A673 (cell line): ENCODE results near the gene NFATC1.

Experiments
- CTCF ChIP-seq: fragments of 300-800, 200-600 bp; sonication (generic); conservative IDR thresholded peaks from 2 replicates; pipeline ENCODE4 v1.5.1; 2017; ENCODE audit warnings: low read depth, mild to moderate bottlenecking, antibody characterized with exemption, low read length, moderate library complexity, mixed read lengths
- EZH2 ChIP-seq: fragments of 200-600 bp; sonication (generic); IDR thresholded peaks from 2 replicates; pipeline ENCODE4 v1.6.1; 2017; ENCODE audit warnings: borderline replicate concordance, low read depth, mild to moderate bottlenecking, mixed read lengths, antibody characterized with exemption, low read length; ENCODE audit not compliant: poor library complexity, severe bottlenecking

DNA sequence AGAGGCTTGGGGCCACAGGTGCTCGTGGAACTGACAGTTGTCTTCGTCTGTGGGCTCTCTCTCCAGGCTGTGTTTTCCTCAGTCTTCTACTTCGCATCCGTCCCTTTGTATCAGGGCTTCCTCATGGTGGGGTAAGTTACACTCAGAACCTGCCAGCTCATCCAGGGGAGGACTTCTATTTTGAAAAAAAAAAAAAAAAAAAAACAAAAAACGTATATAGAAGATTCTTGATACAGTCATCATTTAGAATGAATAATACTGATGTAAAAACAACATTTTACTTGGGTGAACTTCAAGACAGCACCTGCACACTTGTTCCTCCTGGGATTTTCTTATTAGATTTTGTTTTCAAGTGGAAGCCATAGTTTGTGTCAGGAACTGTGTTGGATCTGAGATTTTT, 47.7 kb upstream of the NFATC1 start:
- TF ChIP-seq CTCF, result no peak
- TF ChIP-seq EZH2, result no peak
